ENCODE results near the gene C11orf91.

DNA sequence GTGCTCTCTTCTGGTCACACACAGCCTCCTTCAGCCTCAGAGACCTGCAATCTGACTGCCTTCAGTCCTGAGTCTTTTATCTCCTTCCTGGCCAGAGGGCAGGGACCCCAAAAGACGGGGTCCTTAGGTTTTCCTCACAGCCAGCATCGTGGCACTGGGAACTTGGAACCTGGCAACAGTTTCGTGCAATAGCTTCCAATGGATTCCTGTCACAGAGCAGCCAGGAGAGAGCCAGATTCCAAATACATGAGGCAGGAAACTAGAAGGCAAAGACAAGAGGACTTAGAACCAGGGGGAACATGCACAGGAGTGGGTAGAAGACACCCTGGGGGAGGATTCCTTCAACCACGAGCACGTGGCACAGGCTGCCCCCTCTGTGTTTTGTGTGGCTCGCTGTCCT, 48.6 kb downstream of the C11orf91 start:
- TF ChIP-seq, protein P1, sequence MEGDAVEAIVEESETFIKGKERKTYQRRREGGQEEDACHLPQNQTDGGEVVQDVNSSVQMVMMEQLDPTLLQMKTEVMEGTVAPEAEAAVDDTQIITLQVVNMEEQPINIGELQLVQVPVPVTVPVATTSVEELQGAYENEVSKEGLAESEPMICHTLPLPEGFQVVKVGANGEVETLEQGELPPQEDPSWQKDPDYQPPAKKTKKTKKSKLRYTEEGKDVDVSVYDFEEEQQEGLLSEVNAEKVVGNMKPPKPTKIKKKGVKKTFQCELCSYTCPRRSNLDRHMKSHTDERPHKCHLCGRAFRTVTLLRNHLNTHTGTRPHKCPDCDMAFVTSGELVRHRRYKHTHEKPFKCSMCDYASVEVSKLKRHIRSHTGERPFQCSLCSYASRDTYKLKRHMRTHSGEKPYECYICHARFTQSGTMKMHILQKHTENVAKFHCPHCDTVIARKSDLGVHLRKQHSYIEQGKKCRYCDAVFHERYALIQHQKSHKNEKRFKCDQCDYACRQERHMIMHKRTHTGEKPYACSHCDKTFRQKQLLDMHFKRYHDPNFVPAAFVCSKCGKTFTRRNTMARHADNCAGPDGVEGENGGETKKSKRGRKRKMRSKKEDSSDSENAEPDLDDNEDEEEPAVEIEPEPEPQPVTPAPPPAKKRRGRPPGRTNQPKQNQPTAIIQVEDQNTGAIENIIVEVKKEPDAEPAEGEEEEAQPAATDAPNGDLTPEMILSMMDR (IDR thresholded peaks at IDR 0.05; ENCODE audit: low read depth, low read length): no peak
- no peak for TF ChIP-seq EZH2phosphoT487 (IDR thresholded peaks at IDR 0.05; ENCODE audit: low read depth)
